Motor neuron (in vitro differentiated cells): ENCODE measurements around the gene ZNF414. TPM values are rescaled to one million over a fixed set of nuclear protein-coding genes. Genes with fewer than 3 reads are reported as not detected.
A peak's percentile ranks its signal among the peaks of the same experiment; 100 is the strongest.

ENCODE experiments used
- ATAC-seq, 8 experiments: fragments of 200-7000 bp; cut with Tn5 transposase; replicated peaks in 6 of 8; 2 replicates each; pipeline ENCODE4 v1.8.0; 2021; ENCODE audit warnings: mild to moderate bottlenecking in 8 of 8, moderate library complexity in 8 of 8
- H3K27ac ChIP-seq, 2 donors: fragments of 250-450 bp; sonication (Bioruptor Pico); 2 replicates each; pipeline ENCODE4 v1.9.0; 2021; ENCODE audit warnings: antibody characterized with exemption in 2 of 2, mild to moderate bottlenecking in 2 of 2, moderate library complexity in 1 of 2
- H3K4me1 ChIP-seq, 2 donors: fragments of 250-450 bp; sonication (Bioruptor Pico); replicated peaks in 1 of 2; 2 replicates each; pipeline ENCODE4 v1.6.1; 2021; ENCODE audit warnings: antibody characterized with exemption in 2 of 2, mild to moderate bottlenecking in 2 of 2, moderate library complexity in 1 of 2
- H3K4me3 ChIP-seq, 5 donors: fragments of 250-450 bp; sonication (Bioruptor Pico); 2 replicates each; pipeline ENCODE4 v1.9.0; 2021; ENCODE audit warnings: antibody characterized with exemption in 5 of 5, mild to moderate bottlenecking in 5 of 5, moderate library complexity in 4 of 5
- WGBS, 10 experiments: fragments of 450-650 bp; shearing (Covaris generic); methylation state at CpG; one replicate each; pipeline ENCODE4 v1.0.0; 2022; 5-methylcytosine and 5-hydroxymethylcytosine counted together
- in situ Hi-C, 9 experiments: fragments of 400-800 bp; cut with MboI; loops; one replicate each; pipeline ENCODE4 v1.15.0; 2021; ENCODE audit warnings: low sequenced_read_pairs in 9 of 9, low pct_unique_long_range_greater_than_20kb in 2 of 9; ENCODE audit not compliant: unreplicated experiment in 9 of 9
- total RNA-seq, 8 experiments: library from RNA; unstranded; fragments of 300-600 nt; gene quantifications; 2 replicates each; pipeline versions ENCODE4 v1.2.3 to v1.2.4, GENCODE V29; 2022

The ZNF414 gene
- total RNA-seq, 8 experiments from 2014 or later, result 2.3 to 14.5 (median 11.1) TPM

DNA sequence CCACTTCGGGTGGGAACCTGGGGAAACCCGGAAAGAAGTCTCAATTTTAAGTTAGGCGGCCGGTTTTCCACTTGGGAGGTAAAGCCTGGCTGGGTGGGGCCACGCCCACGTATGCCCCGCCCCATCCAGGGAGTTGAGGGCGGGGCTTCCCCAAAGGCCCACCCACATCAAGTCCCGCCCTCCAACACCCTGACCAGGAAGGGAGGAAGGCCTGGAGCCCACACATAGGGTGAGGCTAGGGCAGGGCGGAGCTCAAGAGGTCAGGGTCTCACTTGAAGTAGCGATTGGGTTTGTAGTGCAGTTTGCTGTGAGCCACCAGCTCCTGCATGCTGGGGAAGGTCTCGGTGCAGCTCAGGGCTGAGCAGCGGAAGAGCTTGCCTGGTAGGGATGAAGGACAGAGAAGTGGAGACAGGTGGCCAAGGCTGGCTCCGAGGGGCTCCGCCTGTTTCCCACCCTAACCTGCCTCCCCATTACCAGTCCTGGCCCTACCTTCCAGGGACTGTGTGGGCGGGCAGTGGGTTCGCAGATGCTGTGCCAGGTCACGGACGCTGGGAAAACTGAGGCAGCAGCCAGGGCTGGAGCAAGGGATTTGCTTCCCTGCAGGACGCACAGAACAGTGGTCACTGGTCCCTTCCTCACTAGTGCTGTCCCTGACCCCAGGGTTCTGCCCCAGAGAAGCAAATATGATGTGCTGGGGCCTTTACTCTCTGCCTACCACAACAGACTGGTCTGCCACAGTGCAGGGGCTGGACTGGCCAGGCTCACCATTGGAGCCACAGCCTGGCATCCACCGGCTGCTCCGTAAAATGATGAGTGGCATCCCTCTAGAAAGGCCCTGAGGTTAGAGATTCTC is 1.6 kb downstream of the ZNF414 start:
- in situ Hi-C loops, result no loop called here
- Histone ChIP-seq H3K4me1 (peaks cover 17 to 18% of the 10 kb centered on the region in 2 donors), H3K27ac (peak overlapping the region; percentile 100), H3K4me3 (no peak overlapping the region)
- ATAC-seq, result no peak
- WGBS, 10 experiments, result 86 to 100% (median 100%) methylated on average over 1 to 3 of the region's 22 CpGs; no CpG with 5 or more reads in 7 of the 10 experiments

- Histone ChIP-seq H3K4me3 (no peak overlapping the region), H3K4me1 (peaks cover 17 to 22% of the 10 kb centered on the region in 2 donors), H3K27ac (no peak overlapping the region)
- in situ Hi-C loops, result no loop called here
- ATAC-seq, result no peak
- WGBS, 10 experiments, result no CpG with 5 or more reads among the region's 45 CpGs
Measured at GRCh38 chr19:8511573-8512101, 2.3 kb downstream of the ZNF414 start.

- in situ Hi-C loops, result no loop called here
- no peak overlapping the region for H3K27ac ChIP-seq
- H3K4me3 ChIP-seq, result no peak overlapping the region
- ATAC-seq, result no peak
- WGBS, 10 experiments, result 80 to 100% methylated on average over 2 to 7 of the region's 52 CpGs; no CpG with 5 or more reads in 8 of the 10 experiments
- H3K4me1 ChIP-seq, result peaks cover 21 to 27% of the 10 kb centered on the region in 2 donors
Measured at GRCh38 chr19:8510589-8511115, 3.3 kb downstream of the ZNF414 start.

GRCh38 chr19:8506402-8506957 is 7.5 kb downstream of the ZNF414 start:
- peak overlapping the region; percentile 39 to 47 (median 42) for H3K4me3 ChIP-seq
- peak in 6 of 8 experiments; percentile 3 to 65 (median 20) for ATAC-seq
- H3K4me1 ChIP-seq, result peaks cover 4 to 9% of the 10 kb centered on the region in 2 donors
- in situ Hi-C loops, result loop anchor here in 1 of 9 experiments (10.0 kb wide), 1 partner anchor 152 kb away; no protein-coding TSS in a partner anchor
- peak overlapping the region; percentile 67 to 75 for H3K27ac ChIP-seq
- 0 to 20% methylated on average over 1 to 2 of the region's 18 CpGs; no CpG with 5 or more reads in 8 of the 10 experiments for WGBS, 10 experiments

DNA sequence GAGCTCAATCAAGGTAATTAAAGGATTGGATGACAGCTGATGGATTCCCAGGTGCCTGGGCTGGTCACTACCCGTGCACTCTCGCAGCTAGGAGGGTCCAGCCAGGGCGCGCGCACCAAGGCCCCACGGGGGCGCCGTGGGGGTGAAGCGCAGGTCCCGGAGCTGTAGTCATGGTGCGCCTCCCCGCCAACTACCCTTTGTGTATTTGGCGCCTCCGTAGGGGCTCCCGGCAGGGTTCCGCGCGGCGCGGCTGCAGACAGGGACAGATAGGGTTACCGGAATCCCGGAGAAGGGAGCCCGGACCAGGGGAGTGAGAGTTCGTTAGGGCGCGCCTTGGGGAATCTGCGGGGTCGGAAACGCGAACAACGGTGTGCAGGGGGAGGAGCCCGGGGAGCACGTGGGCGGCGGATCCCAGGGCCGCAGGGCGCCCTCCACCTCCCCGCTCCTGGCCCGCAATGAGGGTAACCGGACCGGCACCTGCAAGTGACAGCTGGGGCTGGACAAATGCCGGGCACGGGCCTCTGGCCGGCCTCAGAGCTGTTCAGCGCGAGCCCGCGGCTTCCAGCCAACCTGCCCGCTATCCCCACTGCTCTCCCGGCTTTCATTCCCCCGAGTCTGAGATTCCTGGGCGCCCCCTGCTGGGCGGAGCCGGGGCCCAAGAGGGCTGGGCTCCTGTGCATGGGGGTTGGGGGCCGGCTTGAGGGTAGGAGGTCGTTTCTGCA is 8.1 kb downstream of the ZNF414 start:
- peaks cover 4 to 9% of the 10 kb centered on the region in 2 donors for H3K4me1 ChIP-seq
- peak overlapping the region; percentile 39 to 47 (median 42) for H3K4me3 ChIP-seq
- H3K27ac ChIP-seq, result peak overlapping the region; percentile 67 to 75
- 0 to 10% (median 3%) methylated on average over 2 to 22 of the region's 56 CpGs; no CpG with 5 or more reads in 3 of the 10 experiments for WGBS, 10 experiments
- peak; percentile 84 to 94 (median 89) for ATAC-seq
- in situ Hi-C loops, result loop anchor here in 1 of 9 experiments (10.0 kb wide), 1 partner anchor 151 kb away; no protein-coding TSS in a partner anchor

- H3K27ac ChIP-seq, result no peak overlapping the region
- 8 to 93% (median 91%) methylated on average over 2 to 5 of the region's 6 CpGs; no CpG with 5 or more reads in 4 of the 10 experiments for WGBS, 10 experiments
- no peak overlapping the region for H3K4me3 ChIP-seq
- in situ Hi-C loops, result loop anchor here in 1 of 9 experiments (10.0 kb wide), 1 partner anchor 150 kb away; no protein-coding TSS in a partner anchor
- ATAC-seq, result no peak
- peaks cover 4 to 9% of the 10 kb centered on the region in 2 donors for H3K4me1 ChIP-seq
Measured at GRCh38 chr19:8504919-8505318, 9.0 kb downstream of the ZNF414 start.

DNA sequence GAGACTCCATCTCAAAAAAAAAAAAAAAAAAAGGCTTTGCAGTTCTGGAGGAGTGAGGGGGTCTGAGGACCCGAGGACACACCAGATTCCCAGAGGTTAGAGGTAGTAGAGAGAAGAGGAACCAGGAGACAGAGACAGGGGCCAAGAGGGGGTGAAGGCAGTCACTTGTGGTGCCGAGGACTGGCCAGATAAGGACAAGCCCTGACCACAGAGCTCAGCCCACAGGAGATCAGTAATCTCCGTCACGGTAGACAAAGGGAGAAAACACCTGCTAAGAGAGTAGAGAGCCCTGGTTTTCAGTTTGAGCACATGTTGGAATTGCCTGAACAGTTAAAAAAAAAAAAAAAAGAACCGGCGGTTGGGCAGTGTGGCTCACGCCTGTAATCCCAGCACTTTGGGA is 9.8 kb downstream of the ZNF414 start:
- 88 to 100% (median 93%) methylated on average over 2 to 6 of the region's 7 CpGs; no CpG with 5 or more reads in 3 of the 10 experiments for WGBS, 10 experiments
- in situ Hi-C loops, result loop anchor here in 1 of 9 experiments (10.0 kb wide), 1 partner anchor 149 kb away; no protein-coding TSS in a partner anchor
- no peak overlapping the region for H3K27ac ChIP-seq
- peaks cover 4 to 9% of the 10 kb centered on the region in 2 donors for H3K4me1 ChIP-seq
- no peak overlapping the region for H3K4me3 ChIP-seq
- ATAC-seq, result no peak

DNA sequence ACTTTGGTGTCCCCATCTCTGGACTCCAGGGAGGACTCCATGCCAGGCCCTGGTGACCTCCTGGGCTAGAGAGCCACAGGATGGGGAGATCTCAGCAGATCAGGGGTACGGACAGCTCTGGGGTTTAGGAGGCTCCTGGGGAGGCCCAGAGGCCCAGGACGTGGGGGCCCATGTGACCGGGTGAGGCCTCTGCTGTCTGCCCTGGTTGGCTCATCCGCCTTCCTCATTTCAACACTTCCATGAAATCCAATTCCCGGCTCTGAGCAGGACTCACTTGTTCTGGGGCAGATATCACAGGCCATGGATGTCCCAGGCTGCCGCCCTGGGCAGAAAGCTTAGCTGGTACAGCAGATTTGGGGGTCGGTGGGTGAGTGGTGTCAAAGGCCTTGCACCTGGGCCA is 10.5 kb downstream of the ZNF414 start:
- WGBS, 10 experiments, result 80 to 100% (median 100%) methylated on average over 1 to 2 of the region's 7 CpGs; no CpG with 5 or more reads in 7 of the 10 experiments
- Histone ChIP-seq H3K4me1 (peaks cover 4 to 9% of the 10 kb centered on the region in 2 donors), H3K4me3 (no peak overlapping the region), H3K27ac (no peak overlapping the region)
- in situ Hi-C loops, result loop anchor here in 1 of 9 experiments (10.0 kb wide), 1 partner anchor 149 kb away; no protein-coding TSS in a partner anchor
- ATAC-seq, result no peak

DNA sequence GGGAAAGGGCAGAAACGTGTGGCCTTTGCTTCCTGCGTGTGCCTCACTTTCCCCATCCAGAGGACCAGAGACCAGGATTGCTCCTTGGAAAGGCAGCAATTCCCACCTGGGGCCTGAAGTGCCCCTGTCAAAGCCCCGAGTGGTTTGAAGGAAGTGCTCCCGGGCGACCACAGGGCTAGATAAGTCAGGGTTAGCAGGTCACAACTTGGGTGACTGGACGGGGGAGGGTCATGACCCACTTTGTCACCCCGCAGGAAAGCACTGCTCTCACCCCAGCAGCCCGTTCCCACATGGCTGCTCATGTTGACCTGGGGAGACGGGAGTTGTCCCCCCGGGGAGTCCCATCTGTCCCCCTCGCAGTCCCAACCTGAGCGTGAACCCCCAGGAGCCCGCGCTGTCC is 12.0 kb downstream of the ZNF414 start:
- Histone ChIP-seq H3K4me1 (peaks cover 4 to 9% of the 10 kb centered on the region in 2 donors), H3K4me3 (no peak overlapping the region), H3K27ac (no peak overlapping the region)
- in situ Hi-C loops, result loop anchor here in 1 of 9 experiments (10.0 kb wide), 1 partner anchor 147 kb away; no protein-coding TSS in a partner anchor
- WGBS, 10 experiments, result 0 to 93% (median 40%) methylated on average over 1 to 3 of the region's 14 CpGs; no CpG with 5 or more reads in 6 of the 10 experiments
- ATAC-seq, result no peak

DNA sequence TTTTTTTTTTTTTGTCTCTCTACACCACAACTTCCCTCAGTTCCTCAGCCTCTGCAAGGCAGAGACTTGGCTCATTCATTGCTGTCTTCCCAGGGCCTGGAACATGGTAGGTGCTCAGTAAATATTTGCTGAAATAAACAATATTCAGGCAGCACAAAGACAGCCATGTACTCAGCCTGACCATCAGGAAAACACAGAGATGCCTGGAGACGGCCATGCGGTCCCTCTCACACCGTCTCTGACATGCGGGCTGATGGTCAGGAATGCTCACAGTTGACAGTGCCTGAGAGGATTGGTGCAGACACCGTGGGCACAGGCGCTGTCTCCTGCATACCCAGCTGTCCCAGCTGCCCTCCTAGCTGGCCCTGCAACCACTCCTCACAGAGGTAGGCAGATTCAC is 12.5 kb downstream of the ZNF414 start:
- in situ Hi-C loops, result loop anchor here in 1 of 9 experiments (10.0 kb wide), 1 partner anchor 147 kb away; no protein-coding TSS in a partner anchor

GRCh38 chr19:8500158-8500557 is 13.8 kb downstream of the ZNF414 start:
- in situ Hi-C loops, result loop anchor here in 1 of 9 experiments (10.0 kb wide), 1 partner anchor 145 kb away; no protein-coding TSS in a partner anchor
- Histone ChIP-seq H3K4me1 (no peaks in the 10 kb centered on the region), H3K4me3 (no peak overlapping the region), H3K27ac (no peak overlapping the region)
- no CpG with 5 or more reads among the region's 7 CpGs for WGBS, 10 experiments
- peak in 3 of 8 experiments; percentile 10 to 35 (median 35) for ATAC-seq

More for the DNA sequence above, 12.5 kb downstream of the ZNF414 start:
- H3K27ac ChIP-seq, result no peak overlapping the region
- 60 to 100% (median 100%) methylated on average over 1 to 4 of the region's 6 CpGs; no CpG with 5 or more reads in 5 of the 10 experiments for WGBS, 10 experiments
- ATAC-seq, result no peak
- H3K4me1 ChIP-seq, result peaks cover 3 to 5% of the 10 kb centered on the region in 2 donors
- no peak overlapping the region for H3K4me3 ChIP-seq
